NB4 (cell line): ENCODE results near the gene GALNT8.

Source experiments
- MYC ChIP-seq: IDR thresholded peaks from 2 replicates; pipeline ENCODE4 v1.6.1; 2011; ENCODE audit warnings: low read depth, low read length
- POLR2A ChIP-seq: IDR thresholded peaks from 2 replicates; pipeline ENCODE4 v1.6.1; 2011; ENCODE audit warnings: mild to moderate bottlenecking; ENCODE audit not compliant: insufficient read length; ENCODE audit errors: extremely low read depth
- TF ChIP-seq, protein P1 (sequence below): IDR thresholded peaks from one replicate; pipeline ENCODE4 v1.5.1; 2012; ENCODE audit warnings: low read depth, low read length
- TF ChIP-seq, protein P2 (sequence below): IDR thresholded peaks from 2 replicates; pipeline ENCODE4 v1.6.1; 2011; ENCODE audit warnings: low read depth, low read length

DNA sequence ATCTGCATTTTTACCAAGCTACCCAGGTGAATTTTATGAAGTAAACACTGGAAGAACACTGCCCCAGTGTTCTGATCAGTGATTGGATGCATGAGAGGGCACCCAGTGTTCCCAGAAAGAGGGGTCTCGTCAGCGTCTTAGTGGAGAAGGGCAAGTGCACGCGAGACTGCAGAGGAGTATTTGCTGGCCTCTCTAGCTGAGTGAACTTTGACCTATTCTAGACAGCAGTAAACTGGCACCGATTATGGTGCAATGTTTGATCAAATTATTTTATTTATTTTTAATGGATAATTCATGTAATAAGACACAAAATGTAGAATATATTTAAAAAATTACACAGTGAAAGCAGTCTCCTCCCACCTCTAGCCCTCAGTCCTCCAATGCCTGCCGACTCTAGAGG, 5.3 kb upstream of the GALNT8 start:
- TF ChIP-seq, protein P1, sequence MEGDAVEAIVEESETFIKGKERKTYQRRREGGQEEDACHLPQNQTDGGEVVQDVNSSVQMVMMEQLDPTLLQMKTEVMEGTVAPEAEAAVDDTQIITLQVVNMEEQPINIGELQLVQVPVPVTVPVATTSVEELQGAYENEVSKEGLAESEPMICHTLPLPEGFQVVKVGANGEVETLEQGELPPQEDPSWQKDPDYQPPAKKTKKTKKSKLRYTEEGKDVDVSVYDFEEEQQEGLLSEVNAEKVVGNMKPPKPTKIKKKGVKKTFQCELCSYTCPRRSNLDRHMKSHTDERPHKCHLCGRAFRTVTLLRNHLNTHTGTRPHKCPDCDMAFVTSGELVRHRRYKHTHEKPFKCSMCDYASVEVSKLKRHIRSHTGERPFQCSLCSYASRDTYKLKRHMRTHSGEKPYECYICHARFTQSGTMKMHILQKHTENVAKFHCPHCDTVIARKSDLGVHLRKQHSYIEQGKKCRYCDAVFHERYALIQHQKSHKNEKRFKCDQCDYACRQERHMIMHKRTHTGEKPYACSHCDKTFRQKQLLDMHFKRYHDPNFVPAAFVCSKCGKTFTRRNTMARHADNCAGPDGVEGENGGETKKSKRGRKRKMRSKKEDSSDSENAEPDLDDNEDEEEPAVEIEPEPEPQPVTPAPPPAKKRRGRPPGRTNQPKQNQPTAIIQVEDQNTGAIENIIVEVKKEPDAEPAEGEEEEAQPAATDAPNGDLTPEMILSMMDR = no peak
- no peak for TF ChIP-seq POLR2A
- TF ChIP-seq, protein P2, sequence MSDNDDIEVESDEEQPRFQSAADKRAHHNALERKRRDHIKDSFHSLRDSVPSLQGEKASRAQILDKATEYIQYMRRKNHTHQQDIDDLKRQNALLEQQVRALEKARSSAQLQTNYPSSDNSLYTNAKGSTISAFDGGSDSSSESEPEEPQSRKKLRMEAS = no peak
- TF ChIP-seq MYC = no peak
